ENCODE results near the gene KCNIP2.

DNA sequence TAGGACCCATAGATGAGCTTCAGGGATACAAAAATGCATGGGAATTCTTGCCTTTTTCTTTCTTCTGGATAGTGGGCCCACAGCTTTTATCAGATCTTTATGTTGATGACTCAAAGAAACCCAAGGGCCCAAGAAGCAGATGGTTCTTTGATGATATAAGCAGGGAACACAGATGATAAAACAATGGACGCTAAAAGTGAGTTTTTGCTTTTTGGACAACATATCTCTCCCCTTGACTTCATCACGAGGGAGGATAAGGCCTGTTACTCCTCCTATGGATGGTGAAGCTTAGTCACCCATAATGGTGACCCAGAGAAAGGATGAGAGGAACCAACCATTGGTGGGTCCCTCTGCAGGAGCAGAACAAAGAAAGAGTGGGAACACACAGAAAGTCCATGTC lies 18.9 kb downstream of the KCNIP2 start:
- TF ChIP-seq RAD21 (IDR thresholded peaks at IDR 0.05; ENCODE audit: low read length) (no peak), MXI1 (IDR thresholded peaks at IDR 0.05; ENCODE audit: borderline replicate concordance, low read depth, low read length) (no peak), POLR2A (IDR thresholded peaks at IDR 0.05; ENCODE audit: low read depth, low read length) (no peak), MAZ (IDR thresholded peaks at IDR 0.05; ENCODE audit: borderline replicate concordance, low read depth, low read length) (no peak), NFE2L2 (IDR thresholded peaks at IDR 0.05; ENCODE audit: low read depth, low read length) (no peak), MAFK (IDR thresholded peaks at IDR 0.05; ENCODE audit: low read depth, low read length) (no peak), RCOR1 (IDR thresholded peaks at IDR 0.05; ENCODE audit: insufficient replicate concordance, low read length) (no peak), BHLHE40 (IDR thresholded peaks at IDR 0.05; ENCODE audit: low read depth, low read length) (no peak), FOS (IDR thresholded peaks at IDR 0.05; ENCODE audit: low read depth, low read length) (no peak), CHD1 (IDR thresholded peaks at IDR 0.05; ENCODE audit: low read depth, low read length) (no peak), CEBPB (IDR thresholded peaks at IDR 0.05; ENCODE audit: low read depth, low read length) (no peak)
- TF ChIP-seq, protein P1, sequence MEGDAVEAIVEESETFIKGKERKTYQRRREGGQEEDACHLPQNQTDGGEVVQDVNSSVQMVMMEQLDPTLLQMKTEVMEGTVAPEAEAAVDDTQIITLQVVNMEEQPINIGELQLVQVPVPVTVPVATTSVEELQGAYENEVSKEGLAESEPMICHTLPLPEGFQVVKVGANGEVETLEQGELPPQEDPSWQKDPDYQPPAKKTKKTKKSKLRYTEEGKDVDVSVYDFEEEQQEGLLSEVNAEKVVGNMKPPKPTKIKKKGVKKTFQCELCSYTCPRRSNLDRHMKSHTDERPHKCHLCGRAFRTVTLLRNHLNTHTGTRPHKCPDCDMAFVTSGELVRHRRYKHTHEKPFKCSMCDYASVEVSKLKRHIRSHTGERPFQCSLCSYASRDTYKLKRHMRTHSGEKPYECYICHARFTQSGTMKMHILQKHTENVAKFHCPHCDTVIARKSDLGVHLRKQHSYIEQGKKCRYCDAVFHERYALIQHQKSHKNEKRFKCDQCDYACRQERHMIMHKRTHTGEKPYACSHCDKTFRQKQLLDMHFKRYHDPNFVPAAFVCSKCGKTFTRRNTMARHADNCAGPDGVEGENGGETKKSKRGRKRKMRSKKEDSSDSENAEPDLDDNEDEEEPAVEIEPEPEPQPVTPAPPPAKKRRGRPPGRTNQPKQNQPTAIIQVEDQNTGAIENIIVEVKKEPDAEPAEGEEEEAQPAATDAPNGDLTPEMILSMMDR (conservative IDR thresholded peaks at IDR 0.05; ENCODE audit: low read depth, low read length) = no peak
- TF ChIP-seq, protein P2, sequence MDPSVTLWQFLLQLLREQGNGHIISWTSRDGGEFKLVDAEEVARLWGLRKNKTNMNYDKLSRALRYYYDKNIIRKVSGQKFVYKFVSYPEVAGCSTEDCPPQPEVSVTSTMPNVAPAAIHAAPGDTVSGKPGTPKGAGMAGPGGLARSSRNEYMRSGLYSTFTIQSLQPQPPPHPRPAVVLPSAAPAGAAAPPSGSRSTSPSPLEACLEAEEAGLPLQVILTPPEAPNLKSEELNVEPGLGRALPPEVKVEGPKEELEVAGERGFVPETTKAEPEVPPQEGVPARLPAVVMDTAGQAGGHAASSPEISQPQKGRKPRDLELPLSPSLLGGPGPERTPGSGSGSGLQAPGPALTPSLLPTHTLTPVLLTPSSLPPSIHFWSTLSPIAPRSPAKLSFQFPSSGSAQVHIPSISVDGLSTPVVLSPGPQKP (IDR thresholded peaks at IDR 0.05; ENCODE audit: borderline replicate concordance, low read depth, low read length) = no peak
- TF ChIP-seq, protein P3, sequence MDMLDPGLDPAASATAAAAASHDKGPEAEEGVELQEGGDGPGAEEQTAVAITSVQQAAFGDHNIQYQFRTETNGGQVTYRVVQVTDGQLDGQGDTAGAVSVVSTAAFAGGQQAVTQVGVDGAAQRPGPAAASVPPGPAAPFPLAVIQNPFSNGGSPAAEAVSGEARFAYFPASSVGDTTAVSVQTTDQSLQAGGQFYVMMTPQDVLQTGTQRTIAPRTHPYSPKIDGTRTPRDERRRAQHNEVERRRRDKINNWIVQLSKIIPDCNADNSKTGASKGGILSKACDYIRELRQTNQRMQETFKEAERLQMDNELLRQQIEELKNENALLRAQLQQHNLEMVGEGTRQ (IDR thresholded peaks at IDR 0.05; ENCODE audit: low read depth, low read length) = no peak

Data from IMR-90 (cell line).